Upper lobe of left lung (tissue), 4 donors: ENCODE results near the gene HAVCR2.

Source experiments
- CTCF ChIP-seq, 6 experiments: fragments of 450-650 bp in 4 of 6; fragments of 200-600 bp in 2 of 6; sonication (generic) in 2 of 6; IDR thresholded peaks; one replicate each; pipeline ENCODE4 v1.5.1; 2016 to 2019; ENCODE audit warnings: antibody characterized with exemption in 6 of 6
- EP300 ChIP-seq, 4 donors: sonication (generic); formaldehyde crosslinking; IDR thresholded peaks; one replicate each; pipeline ENCODE4 v1.5.1; 2017; ENCODE audit warnings: antibody characterized with exemption in 4 of 4, control low read depth in 2 of 4
- POLR2A ChIP-seq, 4 donors: fragments of 450-650 bp; IDR thresholded peaks; one replicate each; pipeline ENCODE4 v1.5.1; 2016 to 2017; ENCODE audit warnings: antibody characterized with exemption in 4 of 4, mild to moderate bottlenecking in 2 of 4

GRCh38 chr5:157072508-157072907, 36.3 kb downstream of the HAVCR2 start:
- TF ChIP-seq CTCF (IDR thresholded peaks at IDR 0.05) = no peak
- TF ChIP-seq EP300 (IDR thresholded peaks at IDR 0.05) = no peak
- no peak for TF ChIP-seq POLR2A (IDR thresholded peaks at IDR 0.05)
